SK-N-SH (cell line): Measurements from ENCODE around the gene MUC5B.

Experiments used
- CTCF ChIP-seq: fragments of 200-600 bp; sonication (generic); IDR thresholded peaks from 2 replicates; pipeline ENCODE4 v1.6.1; 2017; ENCODE audit warnings: antibody characterized with exemption, mild to moderate bottlenecking, moderate library complexity
- ELF1 ChIP-seq: IDR thresholded peaks from 2 replicates; pipeline ENCODE4 v1.4.0; 2012
- GABPA ChIP-seq: IDR thresholded peaks from 2 replicates; pipeline ENCODE4 v1.4.0; 2012; ENCODE audit warnings: low read depth, mild to moderate bottlenecking
- RAD21 ChIP-seq: IDR thresholded peaks from 2 replicates; pipeline ENCODE4 v1.6.1; 2012; ENCODE audit warnings: mild to moderate bottlenecking, low read length
- RXRA ChIP-seq: IDR thresholded peaks from 2 replicates; pipeline ENCODE4 v1.4.0; 2012; ENCODE audit warnings: low read depth, mild to moderate bottlenecking, borderline replicate concordance
- ZBTB33 ChIP-seq: IDR thresholded peaks from 2 replicates; pipeline ENCODE4 v1.4.0; 2012; ENCODE audit warnings: low read depth, borderline replicate concordance

GRCh38 chr11:1218256-1218787 is 4.5 kb upstream of the MUC5B start:
- no peak for TF ChIP-seq CTCF
- no peak for TF ChIP-seq ZBTB33
- no peak for TF ChIP-seq GABPA
- no peak for TF ChIP-seq RXRA
- no peak for TF ChIP-seq RAD21
- no peak for TF ChIP-seq ELF1
